MV-4-11 (cell line): ENCODE measurements around the gene IGDCC3.
A peak's percentile ranks its signal among the peaks of the same experiment; 100 is the strongest.

Experiments
- DNase-seq: peaks from one replicate; lab custom pipeline; 2025; lab: John Stamatoyannopoulos, UW

Gene IGDCC3

GRCh38 chr15:65328506-65329287 lies 49.1 kb downstream of the IGDCC3 start:
- no peak for DNase-seq

DNA sequence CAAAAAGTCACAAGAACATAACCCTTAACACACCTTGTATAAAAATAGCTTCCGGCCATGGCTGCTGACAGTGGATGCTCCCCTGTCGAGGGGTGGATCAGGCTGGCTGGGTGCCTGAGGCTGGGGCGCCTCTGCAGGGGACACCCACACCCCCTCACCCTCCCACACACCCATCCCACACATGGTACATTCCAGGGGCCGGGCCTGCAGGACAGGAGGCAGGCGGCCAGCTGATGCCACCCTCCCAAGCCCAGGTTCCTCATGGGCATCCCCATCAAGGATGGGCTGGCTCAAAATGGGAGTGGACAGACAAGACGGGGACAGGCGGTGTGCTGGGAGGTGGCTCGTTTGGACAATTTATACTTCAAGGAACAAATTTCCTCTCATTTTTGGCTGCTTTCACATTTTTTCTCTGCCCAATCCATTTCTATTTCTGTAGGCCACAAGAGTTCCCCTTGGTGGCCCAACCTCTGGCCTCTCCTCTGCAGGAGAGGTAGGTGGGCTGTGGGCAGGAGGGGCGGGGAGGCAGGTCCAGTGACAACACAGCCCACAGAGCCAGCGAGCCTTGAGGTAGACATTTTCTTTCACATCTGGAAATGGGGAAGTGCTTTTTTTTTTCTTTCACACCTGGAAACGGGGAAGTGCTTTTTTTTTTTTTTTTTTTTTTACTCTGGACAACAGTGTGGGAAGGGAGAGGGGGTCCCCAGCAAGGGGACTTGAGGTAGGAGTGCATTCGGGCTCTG lies 50.0 kb downstream of the IGDCC3 start:
- no peak for DNase-seq

DNA sequence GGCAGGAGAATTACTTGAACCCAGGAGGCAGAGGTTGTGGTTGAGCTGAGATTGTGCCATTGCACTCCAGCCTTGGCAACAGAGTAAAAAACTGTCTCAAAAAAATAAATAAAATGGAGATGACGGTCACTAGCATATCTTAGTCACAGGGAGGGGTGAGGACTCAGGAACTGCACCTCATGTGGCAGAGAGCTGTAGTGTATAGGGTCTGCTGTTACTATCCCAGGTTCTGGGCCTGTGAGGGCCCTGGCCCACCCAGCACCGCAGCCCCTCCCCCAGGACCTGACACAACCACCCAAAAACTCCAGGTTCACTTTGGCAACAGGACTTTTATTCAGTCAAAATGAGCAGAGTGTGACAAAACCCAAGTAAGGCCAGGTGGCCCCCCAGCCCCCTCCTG lies 51.0 kb downstream of the IGDCC3 start:
- no peak for DNase-seq

DNA sequence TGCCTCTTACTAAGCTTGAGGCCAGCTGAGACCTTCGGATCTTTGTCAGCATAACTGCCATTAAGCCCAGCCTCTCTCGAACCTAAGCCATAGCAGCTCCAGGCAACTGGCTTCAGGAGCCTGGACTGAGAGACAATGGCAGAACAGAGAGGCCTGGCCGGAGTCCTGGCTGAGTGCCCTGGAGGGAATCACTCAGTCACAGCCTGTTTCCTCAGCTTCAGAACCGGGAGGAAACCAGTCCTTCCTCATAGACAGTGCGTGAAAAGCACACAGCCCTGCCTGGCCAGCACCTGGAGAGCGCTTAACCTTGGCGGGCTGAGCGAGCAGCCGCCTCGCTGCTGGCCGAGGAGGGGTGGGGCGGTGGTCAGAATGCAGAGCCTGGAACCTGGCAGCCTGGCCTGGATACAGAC lies 51.7 kb downstream of the IGDCC3 start:
- no peak for DNase-seq

DNA sequence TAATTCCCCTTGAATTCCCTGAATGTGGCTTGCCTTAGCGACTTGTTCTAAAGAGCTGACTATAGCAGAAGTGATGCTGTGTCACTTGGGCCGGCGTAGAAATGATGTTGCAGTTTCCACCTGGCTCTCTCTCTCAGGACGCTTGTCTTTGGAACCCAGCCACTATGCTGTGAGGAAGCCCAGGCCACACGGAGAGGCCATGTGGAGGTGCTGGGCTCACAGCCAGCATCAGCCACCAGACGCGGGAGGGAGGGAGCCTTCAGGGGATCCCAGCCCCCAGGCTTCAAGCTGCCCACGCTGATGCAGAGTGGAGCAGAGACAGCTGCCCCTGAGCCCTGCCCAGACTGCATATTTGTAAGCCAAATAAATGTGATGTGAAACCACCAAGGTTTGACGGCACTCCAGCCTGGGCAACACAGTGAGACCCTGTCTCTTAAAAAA lies 54.7 kb downstream of the IGDCC3 start:
- DNase-seq = no peak

GRCh38 chr15:65318870-65319356 lies 58.9 kb downstream of the IGDCC3 start:
- DNase-seq = peak; percentile 73

DNA sequence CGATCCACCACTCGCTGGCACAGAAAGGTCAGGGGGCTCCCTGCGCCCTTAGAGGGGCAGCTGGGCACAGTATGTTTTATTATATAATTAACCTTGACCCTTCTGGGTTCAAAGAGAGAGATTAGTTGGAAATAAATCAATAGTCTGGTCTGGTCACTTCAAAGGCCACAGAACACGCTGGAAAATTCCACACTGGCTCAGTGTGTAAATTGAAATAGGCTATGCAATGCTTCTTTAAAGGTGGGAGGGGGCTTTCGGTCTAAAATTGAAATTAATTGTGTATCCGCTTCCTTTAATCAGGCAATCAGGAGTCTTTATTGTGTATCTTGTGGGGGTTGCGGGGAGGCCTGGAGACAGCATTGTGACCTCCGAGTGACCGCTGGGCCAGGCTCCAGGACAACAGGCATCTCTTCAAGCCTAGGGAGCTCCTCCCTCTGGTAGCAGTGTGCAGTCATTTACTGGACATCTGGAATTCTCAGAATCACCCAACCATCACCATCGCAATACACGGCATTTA lies 65.3 kb downstream of the IGDCC3 start:
- DNase-seq = no peak

GRCh38 chr15:65311760-65312159 lies 66.0 kb downstream of the IGDCC3 start:
- DNase-seq = no peak

- DNase-seq = peak; percentile 82
Measured at GRCh38 chr15:65310431-65311137, 67.2 kb downstream of the IGDCC3 start.

- DNase-seq = no peak
Measured at GRCh38 chr15:65309882-65310418, 67.9 kb downstream of the IGDCC3 start.

GRCh38 chr15:65307978-65308377 lies 69.8 kb downstream of the IGDCC3 start:
- no peak for DNase-seq

DNA sequence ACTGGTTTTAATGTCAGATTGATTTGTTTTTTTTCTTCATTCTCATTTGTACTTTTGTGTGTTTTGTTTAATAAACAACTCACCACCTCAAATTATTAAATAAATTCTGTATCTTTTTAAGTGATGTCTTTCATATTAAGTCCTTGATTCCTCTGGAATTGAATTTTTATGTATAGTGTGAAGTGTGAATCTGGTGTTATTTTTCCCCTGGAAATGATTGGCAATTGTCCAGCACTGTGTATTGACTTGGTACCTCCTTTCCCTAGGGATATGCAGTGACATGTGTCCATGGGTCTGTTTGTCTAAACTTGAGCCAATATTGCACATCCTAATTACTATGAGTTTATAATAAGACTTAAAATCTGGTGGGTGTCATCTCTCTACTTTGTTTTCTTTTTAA lies 71.3 kb downstream of the IGDCC3 start:
- no peak for DNase-seq

DNA sequence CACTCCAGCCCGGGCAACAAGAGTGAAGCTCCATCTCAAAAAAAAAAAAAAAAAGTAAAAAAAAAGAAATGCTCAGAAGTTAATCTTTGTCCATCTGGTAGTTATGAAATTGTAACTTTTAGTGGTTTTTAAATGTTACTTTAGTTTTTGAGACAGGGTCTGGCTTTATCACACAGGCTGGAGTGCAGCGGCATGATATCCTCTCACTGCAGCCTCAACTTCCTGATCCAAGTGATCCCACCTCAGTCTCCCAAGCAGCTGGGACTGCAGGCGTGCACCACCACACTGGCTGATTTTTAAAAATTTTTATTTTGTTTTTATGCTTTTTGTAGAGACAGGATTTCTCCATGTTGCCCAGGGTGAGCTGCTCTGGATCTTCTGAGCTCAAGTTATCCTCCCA lies 72.0 kb downstream of the IGDCC3 start:
- DNase-seq = no peak

DNA sequence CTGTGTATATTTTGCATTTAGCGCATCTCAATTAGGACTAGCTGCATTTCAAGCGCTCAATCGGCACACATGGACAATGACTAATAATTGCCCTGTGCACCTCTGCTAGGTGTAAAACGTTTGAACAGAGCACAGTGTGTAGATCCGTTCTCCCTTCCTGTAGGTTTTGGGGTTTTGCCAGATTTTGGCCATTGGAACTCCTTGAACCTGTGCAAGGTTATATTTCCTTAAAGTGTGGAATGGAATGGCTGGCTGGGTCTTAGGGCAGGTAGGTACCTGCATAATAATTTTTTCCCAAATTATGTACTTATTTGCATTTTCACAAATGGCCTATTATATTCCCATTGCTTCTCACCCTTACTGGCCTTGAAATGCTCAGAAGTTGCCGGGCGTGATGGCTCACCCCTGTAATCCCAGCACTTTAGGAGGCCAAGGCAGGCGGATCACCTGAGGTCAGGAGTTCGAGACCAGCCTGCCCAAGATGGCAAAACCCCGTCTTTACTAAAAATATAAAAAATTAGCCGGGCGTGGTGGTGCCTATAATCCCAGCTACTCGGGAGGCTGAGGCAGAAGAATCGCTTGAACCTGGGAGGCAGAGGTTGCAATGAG lies 72.5 kb downstream of the IGDCC3 start:
- no peak for DNase-seq

GRCh38 chr15:65304381-65305149 lies 73.2 kb downstream of the IGDCC3 start, which contains the start of gene RNU5B-1:
RNU5B-1 (plus strand) TSS chr15:65304677.
- DNase-seq = peak; percentile 99

DNA sequence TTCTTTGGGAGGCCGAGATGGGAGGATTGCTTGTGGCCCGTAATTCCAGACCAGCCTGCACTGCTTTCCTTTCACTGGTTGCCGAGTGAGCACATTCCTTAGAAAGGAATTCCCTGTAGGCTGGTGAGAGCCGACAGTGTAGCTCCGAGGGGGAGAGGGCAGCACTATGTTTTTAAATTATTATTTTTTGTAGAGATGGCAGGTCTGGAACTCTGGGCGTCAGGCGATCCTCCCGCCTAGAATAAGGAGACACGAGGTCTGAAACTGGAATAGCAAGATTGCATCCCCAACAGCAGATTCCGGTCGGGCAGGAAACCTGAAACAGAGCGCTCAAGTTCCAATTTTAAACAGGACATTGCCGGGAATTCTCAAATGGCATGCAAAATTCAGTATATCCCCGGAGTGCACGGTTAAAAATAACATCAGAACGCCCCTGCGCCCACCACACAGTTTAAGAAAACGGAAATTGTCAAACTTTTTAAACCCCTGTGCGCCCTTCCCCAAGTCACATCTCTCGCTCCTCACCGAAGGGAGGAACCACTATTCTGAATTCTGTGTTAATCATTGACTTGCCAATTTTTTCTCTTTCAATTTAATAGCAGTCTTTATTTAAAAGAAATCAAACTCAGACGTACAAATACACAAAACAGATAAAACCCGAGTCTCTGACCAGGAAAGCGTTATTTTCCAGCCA lies 74.0 kb downstream of the IGDCC3 start:
- DNase-seq = peak; percentile 62

DNA sequence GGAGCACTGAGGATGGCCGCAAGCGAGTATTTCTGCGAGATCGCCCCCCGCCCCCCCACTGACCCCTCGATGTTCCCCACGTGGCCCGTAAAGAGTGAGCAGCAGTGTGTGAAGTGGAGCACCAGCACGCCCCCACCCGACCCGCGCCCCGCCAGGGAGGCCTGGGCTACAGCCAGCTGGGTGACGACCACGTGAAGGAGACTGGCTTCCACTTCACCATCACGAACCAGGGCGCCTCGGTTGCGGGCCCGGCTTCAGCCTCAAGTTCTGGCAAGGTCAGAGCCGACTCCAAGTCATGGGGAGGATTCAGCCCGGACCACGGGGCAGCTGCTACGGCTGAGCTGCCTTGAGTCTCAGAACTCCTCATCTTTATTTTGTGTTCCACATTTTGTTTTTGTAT lies 75.7 kb downstream of the IGDCC3 start:
- DNase-seq = no peak

GRCh38 chr15:65300924-65301441 lies 76.8 kb downstream of the IGDCC3 start:
- DNase-seq = no peak

DNA sequence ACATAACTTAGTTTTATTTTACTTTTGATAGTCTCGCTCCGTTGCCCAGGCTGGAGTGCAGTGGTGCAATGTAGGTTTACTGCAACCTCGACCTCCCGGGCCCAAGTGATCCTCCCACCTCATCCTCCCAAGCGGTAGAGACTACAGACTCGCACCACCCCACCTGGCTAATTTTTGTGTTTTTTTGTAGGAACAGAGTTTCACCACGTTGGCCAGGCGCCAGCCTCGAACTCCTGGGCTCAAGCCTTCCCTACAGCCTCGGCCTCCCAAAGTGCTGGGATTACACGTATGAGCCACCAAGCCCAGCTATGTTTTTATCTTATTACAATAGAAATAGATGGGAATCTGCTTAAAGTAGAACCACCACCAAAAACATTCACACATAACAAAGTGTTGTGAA lies 79.1 kb downstream of the IGDCC3 start:
- DNase-seq = no peak

GRCh38 chr15:65292938-65293518 lies 84.8 kb downstream of the IGDCC3 start:
- DNase-seq = peak; percentile 3
